Hematopoietic multipotent progenitor cell treated with erythropoietin and hydrocortisone succinate and interleukin-3 and kit ligand, for 15 days (in vitro differentiated cells): ENCODE data around the gene NRTN.

Experiments used
- DNase-seq: peaks from one replicate; pipeline ENCODE4 v3.0.0-alpha.2; 2015; ENCODE audit warnings: low spot score

NRTN gene

DNA sequence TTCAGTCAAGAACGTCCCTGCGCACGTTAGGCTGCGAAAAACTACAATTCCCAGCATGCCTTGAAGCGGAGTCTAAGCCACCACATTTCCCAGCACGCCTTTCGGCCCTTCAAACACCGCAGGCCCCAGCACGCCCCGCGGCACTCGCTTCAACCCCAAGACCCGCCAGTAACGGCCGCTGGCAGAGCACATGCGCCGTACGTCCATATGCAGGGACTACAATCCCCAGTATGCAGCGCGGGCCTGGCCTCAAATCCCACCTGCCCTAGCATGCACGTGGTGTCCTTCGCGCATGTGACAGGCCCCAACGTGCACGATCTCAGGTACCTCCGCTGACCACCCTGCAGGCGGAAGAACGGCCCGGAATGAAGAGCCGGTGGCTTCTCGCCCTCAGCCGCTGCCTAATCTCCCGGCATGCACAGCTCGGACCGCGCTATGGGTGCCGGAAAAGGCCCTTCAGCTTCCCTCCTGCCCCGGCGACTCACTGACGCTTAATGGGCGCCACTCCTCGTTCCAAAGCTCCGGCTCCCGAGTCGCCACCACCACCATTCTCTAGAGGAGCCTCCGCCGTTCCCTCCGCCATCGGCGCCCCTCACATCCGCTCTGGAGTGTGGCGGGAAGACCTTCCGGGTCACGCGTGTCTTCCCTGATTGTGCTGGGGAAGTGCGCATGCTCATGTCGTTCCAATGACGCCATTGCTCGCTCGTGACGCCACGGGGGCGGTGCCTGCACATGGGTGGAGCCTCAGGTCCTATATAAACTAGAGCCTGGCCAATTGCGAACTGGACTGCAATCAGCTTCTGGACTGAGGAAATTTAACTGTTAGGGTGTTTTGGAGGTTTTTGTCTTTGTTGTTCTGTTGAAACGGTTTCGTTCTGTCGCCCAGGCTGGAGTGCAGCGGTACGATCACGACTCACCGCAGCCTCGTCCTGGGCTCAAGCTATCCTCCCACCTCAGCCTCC lies 14.0 kb upstream of the NRTN start, which contains the start of gene DUS3L:
TSS of gene DUS3L (minus strand) at position 605 of the 962 bp plus-strand sequence. CDS start at position 583, 22 bp downstream.
- peak; percentile 98 for DNase-seq

DNA sequence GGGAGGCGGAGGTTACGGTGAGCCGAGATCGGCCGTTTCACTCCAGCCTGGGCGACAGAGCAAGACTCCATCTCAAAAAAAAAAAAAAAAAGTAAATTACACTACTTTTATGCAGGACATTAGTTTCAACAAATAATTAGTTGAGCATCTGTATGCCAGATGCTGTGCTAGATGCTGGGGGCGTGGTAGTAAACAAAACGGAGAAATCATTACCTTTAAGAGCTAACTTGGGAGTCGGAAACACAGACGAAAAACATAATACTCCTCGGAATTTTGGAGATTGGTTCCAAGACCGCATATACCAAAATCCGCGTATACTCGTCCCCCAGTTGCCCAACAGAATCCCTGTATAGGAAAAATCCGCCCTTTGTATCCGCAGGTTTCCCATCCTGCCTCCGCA lies 12.6 kb upstream of the NRTN start:
- no peak for DNase-seq

GRCh38 chr19:5793188-5793587 lies 11.7 kb upstream of the NRTN start:
- no peak for DNase-seq

GRCh38 chr19:5795382-5795919 lies 9.4 kb upstream of the NRTN start:
- no peak for DNase-seq

DNA sequence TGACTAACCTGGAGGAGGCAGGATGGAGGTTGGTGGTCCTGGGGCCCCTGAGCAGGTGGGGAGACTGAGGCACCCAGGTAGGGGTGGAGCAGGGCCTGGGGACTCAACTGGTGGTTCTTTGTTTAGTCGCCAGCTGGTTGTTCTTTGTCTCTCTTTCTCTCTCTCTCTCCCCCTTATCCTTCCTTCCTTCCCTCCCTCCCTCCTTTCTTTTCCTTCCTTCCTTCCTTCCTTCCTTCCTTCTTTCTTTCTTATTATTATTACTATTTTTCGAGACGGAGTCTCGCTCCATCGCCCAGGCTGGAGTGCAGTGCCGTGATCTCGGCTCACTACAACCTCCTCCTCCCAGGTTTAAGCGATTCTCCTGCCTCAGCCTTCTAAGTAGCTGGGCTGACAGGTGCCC lies 6.6 kb upstream of the NRTN start:
- DNase-seq: no peak

DNA sequence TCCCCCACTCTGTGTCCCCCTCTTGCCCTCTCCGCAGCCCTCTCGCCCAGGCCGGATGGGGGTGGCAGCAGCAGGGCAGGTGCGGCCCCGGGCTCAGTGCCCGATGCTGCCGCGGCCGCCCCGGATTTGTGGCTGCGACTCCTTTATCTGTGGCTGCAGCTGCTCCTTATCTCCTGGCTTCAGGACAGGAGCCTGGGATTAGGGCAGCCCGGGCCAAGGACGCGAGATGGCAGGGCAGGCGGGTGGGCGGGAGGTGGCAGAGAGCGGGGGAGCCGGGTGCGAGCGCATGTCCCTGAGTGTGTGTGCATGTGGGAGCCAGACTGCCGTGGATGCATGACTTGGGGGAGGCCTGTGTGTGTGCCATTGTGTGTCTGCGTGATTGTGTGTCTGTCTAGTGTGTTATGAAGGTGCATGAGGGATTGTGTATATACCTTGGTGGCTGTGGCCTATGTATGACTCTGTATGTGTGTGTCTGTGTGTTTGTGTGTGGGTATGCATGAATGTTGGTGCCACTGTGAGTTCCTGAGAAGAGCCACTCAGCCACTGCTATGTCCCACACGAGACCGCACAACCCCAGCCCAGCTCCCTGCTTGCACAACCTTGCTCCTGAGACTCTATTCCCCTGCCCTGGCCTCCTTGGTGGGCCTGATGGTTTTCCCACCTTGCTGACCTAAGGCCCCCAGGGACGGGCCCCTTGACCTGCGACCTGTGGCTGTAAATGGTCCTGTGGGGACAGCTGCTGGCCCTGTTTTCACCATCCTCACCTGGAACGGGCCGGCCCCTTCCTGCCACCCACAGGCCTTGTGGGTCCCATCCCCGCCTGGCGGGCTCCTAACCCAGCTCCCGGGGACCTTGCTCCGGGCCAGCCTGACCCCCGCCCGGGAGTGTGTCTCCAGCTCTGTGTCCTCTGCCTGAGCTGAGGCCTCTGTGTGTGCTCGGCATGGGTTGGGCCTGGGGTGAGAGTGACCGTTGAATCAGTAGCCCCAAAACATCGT lies 5.3 kb upstream of the NRTN start:
- DNase-seq: peak; percentile 95

GRCh38 chr19:5800361-5801270 lies 4.3 kb upstream of the NRTN start:
- no peak for DNase-seq

- DNase-seq: peak; percentile 20
These were observed 2.9 kb upstream of the NRTN start for GRCh38 chr19:5801796-5802619.

GRCh38 chr19:5803441-5803751 lies 1.5 kb upstream of the NRTN start:
- no peak for DNase-seq

DNA sequence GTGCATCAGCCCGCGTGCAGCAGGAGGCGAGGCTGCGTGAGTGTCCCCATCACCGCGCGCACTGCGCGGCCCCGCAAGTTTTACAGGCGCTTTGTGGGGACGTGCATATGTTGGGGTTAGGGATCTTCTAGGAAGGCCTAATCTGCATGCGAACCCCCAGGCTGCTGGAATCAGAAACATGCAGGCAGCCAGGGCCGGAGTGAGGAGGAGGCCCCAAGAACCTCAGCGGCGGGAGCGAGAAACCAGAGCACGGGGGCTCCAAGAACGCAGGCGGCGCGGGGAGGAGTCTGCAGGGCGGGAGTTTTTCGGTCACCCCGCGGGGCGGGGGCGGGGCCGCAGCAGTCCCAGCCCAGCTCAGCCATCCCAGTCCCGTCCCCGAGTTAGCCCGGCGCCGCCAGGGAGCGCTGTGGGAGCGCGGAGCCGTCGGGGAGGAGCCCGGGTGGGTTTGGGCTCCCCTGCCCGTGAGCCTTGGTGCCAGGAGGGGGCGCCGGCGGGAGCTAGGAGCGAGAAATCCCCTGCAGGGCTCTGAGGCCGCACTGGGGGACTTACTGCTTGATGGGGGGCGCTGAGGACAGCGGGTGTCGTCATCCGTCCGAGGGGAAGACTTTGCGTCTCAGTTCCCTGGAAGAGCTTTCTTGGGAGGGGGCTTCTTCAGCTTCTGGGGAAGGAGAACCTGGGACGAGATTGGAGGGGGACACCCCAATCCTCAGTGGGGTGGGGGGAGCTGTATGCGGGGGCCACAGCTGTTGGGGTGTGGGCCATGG lies 933 bp upstream of the NRTN start:
- DNase-seq: peak; percentile 82

DNA sequence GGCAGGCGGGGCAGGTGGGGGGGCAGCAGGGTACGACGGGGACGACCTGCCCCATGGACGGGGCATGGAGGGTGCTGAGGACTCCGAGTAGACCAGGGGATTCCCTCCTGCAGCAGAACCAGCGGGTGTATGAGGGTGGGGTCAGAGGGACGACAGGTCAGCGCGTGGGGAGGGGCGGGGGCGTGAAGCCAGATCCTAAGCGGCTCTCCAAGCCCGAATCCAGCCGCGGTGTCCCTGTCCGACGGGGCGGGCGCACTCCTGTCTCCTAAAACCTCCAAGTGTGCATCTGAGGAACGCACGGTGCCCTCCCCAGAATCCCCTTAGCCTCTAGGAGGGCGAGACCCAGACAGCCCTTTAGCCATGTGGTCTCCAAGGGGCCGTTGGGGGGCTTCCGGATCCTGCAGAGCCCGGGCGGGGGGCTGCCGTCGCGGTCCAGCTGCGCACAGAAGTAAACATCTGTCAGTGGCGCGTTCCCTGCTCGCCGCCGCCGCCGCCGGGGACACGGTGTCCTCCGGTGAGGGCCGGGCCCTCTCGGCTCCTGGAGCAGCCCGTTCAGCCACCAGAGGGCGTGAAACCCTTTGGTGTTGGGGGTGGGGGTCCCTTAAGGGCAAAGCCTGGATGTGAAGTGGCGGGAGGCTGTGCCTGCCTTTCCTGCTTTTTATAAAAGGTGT lies 730 bp downstream of the NRTN start:
- DNase-seq: no peak

GRCh38 chr19:5806133-5806489 lies 1.2 kb downstream of the NRTN start:
- no peak for DNase-seq

- no peak for DNase-seq
These were observed 2.0 kb downstream of the NRTN start for GRCh38 chr19:5806905-5807304.

DNA sequence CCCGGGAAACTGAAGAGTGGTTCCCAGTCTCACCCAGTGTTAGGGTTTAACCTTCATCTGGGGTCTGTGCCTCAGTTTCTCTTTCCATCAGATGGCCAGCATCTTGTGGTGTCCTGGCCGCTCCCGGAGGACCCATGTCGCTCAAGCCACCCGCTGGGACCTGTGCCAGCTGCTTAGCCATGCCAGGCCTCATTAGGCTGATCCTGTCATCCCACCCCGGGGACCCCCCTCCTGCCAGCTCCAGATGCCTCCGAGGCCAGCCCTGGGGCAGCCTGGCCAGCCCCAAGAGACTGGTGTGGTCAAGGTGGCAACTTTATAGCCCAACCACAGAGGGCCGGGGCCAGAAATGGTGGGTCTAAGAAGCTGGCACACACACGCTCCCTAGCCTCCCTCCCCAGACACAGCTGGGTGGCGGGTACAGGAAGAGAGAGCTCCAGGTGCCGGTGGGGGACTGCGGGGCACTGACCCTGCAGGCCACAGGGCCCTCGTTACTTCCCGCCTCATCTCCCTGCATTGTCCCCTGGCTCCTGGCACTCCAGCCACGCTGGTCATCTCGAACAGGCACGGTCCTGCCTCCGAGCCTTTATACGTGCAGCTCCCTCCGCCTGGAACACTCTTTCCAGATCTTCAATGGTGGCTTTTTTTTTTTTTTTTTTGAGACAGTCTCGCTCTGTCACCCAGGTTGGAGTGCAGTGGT lies 3.4 kb downstream of the NRTN start:
- DNase-seq: no peak

DNA sequence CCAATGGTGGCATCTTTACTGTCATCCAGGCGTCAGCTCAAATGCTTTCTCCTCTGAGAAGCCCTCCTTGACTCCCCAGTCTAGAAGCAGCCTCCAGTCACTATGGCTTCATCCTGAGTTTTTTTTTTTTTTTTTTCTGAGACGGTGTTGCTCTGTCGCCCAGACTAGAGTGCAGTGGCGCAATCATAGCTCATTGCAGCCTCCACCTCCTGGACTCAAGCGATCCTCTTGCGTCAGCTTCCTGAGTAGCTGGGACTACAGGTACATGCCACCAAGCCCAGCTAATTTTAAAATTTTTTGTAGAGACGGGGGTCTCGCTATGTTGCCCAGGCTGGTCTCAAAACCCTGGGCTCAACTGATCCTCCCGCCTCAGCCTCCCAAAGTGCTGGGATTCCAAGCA lies 4.2 kb downstream of the NRTN start:
- DNase-seq: no peak

- no peak for DNase-seq
These were observed 4.6 kb downstream of the NRTN start for GRCh38 chr19:5809469-5809868.

DNA sequence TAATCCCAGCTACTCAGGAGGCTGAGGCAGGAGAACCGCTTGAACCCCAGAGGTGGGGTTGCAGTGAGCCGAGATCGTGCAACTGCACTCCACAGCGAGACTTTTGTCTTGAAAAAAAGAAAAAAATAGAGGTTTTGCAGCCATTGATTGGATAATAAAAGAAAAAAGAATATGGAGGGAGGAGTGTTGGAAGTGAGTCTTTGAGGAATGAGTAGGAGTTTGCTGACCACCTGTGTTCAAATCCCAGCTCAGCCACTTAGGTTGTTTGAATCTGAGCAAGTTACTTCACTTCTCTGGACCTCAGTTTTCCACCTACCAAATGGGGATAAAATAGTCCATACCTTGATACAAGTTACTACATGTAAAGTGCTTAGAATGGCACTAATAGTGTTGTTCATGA lies 6.2 kb downstream of the NRTN start:
- DNase-seq: no peak

DNA sequence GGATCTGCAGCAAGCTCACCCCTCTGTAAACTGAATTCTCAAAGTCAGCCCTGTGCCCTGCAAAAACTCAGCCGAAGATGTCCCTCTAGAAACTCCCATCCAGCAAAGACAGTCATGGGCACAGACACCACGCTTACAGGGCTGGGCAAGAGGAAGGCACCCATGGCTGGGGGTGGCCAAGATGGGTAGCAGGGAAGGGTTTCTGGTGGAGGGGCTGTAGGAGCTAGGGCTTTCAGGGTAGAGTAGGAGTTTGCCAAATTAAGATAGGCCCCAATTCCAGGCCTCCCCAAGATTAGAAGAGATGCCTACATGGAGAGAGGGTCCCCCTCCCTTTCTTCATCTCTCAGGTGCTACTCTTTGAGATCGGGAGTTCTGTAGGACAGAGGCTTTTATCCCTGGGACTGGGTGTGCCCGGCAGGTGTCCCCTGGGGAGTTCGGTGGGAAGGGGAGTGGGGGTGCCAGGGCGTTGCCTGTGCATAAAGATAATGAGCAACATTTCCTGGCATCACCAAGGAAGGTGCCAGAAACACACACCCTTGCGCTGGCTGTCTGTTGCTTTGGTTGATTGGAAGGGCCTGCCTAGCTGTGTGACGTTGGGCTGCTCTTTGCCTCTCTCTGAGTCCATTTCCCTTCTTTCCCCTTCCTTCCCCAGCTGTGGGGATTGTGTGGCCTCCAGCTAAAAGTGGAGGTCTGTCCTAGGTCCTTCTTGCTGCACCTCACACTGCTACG lies 9.4 kb downstream of the NRTN start:
- no peak for DNase-seq
